TTC549 (cell line): ENCODE measurements around the gene INKA1.

Experiments used
- FAIRE-seq: peaks from 2 replicates; lab custom pipeline; 2012; peaks lifted over from hg19 to GRCh38; lab: Jason Lieb, UNC

The INKA1 gene

GRCh38 chr3:49786357-49787181, 16.5 kb upstream of the INKA1 start, which contains the start of gene IP6K1:
Gene IP6K1 (minus strand): TSS chr3:49786542. CDS start chr3:49748040, 38,502 bp downstream.
- peak; percentile 94 for FAIRE-seq

GRCh38 chr3:49787182-49787464, 15.9 kb upstream of the INKA1 start:
- no peak for FAIRE-seq

GRCh38 chr3:49787536-49787935, 15.5 kb upstream of the INKA1 start:
- FAIRE-seq: no peak

- no peak for FAIRE-seq
Observed at GRCh38 chr3:49788056-49788455, 15.0 kb upstream of the INKA1 start.

GRCh38 chr3:49790626-49791411, 12.2 kb upstream of the INKA1 start:
- FAIRE-seq: no peak

- FAIRE-seq: no peak
Observed at GRCh38 chr3:49791571-49791970, 11.5 kb upstream of the INKA1 start.

- no peak for FAIRE-seq
Observed at GRCh38 chr3:49792371-49793150, 10.5 kb upstream of the INKA1 start.

GRCh38 chr3:49793486-49794085, 9.5 kb upstream of the INKA1 start:
- FAIRE-seq: no peak

GRCh38 chr3:49794431-49794830, 8.6 kb upstream of the INKA1 start:
- FAIRE-seq: no peak

GRCh38 chr3:49794926-49795905, 7.8 kb upstream of the INKA1 start:
- no peak for FAIRE-seq

GRCh38 chr3:49799105-49799504, 4.0 kb upstream of the INKA1 start:
- no peak for FAIRE-seq

GRCh38 chr3:49799761-49800160, 3.3 kb upstream of the INKA1 start, which contains the start of gene CDHR4:
Gene CDHR4 (minus strand): TSS chr3:49799873. CDS start chr3:49799812, 61 bp downstream.
- no peak for FAIRE-seq

GRCh38 chr3:49801160-49801559, 1.9 kb upstream of the INKA1 start:
- no peak for FAIRE-seq

GRCh38 chr3:49803465-49804140, 542 bp downstream of the INKA1 start:
- FAIRE-seq: no peak

GRCh38 chr3:49804141-49805041, 1.3 kb downstream of the INKA1 start:
- FAIRE-seq: no peak

- FAIRE-seq: no peak
Observed at GRCh38 chr3:49805367-49805782, 2.3 kb downstream of the INKA1 start.

- FAIRE-seq: no peak
Observed at GRCh38 chr3:49805897-49806701, 3.0 kb downstream of the INKA1 start.

- FAIRE-seq: no peak
Observed at GRCh38 chr3:49806850-49807249, 3.8 kb downstream of the INKA1 start.
